HG03457 (cell line): ENCODE data around the gene CANX.

ENCODE experiments used
- ATAC-seq: cut with Tn5 transposase; IDR thresholded peaks from one replicate; pipeline ENCODE4 v1.9.1; 2021; ENCODE audit warnings: moderate number of reproducible peaks; ENCODE audit not compliant: unreplicated experiment

The CANX gene

DNA sequence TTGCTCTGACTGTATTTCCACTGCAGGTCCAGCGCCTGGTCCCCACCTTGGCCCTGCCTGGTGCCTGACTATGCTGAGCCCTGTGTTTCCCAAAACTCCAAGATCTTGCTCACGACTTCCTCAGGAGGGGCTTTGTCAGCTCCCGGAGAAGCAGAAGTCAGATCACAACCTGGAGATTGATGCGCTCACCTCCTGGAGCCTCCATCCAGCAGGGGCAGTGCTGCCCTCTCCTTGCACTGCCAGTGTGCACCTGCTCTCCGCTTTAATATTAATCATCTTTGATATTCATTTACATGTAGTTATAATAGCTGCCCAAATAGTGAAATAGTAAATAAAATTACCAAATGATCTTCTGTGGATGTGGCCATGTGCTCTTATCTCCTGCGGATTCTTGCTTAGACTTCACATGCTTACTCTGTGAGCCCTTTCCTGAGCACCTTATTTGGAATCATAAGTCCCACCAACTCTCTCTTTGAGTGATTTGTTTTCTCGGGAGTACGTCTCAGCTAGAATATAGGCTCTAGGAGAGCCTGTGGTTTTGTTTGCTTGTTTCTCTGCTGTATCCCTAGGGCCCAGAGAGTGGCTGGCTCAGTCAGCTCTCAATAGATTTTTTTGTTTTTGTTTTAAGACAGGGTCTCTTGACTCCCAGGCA lies 51.2 kb downstream of the CANX start:
- no peak for ATAC-seq

DNA sequence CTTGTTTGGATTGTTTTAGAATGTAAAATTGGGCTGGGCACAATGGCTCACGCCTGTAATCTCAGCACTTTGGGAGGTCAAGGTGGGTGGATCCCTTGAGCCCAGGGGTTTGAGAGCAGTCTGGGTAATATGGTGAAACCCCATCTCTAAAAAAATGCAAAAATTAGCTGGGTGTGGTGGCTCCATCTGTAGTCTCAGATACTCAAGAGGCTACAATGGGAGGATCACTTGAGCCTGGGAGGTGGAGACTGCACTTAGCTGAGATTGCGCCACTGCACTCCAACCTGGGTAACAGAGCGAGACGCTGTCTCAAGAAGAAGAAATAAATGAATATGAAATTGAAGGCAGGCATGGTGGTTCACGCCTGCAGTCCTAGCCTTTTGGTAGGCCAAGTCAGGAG lies 55.2 kb downstream of the CANX start:
- no peak for ATAC-seq

DNA sequence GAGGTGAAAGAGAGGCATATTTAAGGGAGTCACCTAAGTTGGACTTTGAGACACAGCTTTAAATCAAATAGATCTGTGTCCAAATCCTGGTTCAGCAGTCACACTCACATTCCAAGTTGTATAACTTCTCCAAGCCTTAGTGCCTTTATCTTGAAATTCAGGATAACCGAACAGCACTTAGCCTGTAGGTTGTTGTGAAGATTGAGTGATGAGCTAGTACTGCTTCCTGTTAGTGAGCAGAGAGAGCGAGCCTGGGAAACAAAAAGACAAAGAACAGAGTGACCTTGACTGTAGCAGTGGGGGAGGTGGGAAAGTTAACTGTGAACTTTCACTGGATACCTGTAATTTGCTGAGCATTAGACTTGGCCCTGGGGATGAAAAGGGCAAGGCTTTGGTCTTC lies 56.3 kb downstream of the CANX start:
- ATAC-seq, result no peak

DNA sequence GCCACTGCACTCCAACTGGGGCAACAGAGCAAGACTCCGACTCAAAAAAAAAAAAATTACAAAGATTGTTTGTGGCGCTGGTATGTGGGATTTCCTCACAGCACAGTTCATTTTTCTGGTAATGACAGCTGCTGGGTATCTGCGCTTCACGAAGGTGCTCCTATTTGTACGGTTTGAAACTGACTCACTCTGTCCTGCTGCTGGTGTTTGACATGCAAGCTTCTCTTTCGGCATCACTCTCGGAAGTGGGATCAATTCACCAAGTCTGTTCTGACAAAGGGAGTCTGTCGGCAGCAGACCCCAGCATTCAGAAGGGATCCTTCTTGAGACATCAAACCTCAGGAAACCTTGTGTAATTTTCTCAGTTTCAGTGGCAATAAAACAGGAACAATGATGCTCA lies 60.2 kb downstream of the CANX start:
- ATAC-seq, result no peak

DNA sequence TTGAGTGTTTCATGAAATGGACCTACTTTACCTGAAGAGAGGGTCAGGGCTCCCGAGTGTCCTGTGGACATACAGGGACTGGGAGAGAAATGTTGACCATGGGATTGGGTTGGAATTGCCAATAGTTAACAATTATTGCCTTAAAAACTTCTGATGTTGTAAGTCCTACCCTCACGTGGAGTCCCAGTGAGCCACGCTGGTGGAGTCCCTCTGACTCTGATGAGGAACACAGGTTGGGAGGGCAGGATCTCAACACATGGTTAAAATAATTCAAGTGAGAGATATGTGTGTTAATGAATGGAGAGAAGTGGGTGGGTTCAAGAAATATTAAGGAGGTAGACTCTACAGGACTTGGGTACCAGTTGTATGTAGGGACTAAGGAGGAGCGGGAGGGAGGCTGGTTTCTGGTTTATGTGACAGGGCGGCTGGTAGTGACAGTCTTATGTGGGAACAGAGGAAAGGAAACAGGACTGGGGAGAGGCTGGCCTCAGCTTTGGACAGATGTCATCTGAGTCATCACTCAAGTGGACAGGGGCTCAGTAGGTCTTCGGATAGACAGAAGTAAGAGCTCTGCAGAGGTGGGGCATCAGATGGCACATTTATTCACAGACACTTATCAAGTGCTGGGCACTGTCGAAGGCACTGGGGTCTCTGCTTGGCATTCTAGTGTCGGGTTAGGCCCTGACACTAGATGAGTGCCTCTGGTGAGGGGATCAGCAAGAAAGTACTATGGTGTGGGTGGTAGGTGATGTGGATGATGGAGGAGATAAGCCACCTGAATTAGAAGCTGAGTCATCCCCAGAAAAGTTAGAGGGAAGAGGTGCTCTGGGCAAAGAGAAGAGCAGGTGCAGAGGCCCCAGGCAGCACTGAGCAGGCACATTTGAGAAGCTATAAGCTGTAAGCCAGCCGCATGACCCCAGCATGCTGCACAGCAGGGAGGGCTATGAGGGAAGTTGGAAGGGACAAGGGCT lies 61.1 kb downstream of the CANX start:
- ATAC-seq, result no peak

DNA sequence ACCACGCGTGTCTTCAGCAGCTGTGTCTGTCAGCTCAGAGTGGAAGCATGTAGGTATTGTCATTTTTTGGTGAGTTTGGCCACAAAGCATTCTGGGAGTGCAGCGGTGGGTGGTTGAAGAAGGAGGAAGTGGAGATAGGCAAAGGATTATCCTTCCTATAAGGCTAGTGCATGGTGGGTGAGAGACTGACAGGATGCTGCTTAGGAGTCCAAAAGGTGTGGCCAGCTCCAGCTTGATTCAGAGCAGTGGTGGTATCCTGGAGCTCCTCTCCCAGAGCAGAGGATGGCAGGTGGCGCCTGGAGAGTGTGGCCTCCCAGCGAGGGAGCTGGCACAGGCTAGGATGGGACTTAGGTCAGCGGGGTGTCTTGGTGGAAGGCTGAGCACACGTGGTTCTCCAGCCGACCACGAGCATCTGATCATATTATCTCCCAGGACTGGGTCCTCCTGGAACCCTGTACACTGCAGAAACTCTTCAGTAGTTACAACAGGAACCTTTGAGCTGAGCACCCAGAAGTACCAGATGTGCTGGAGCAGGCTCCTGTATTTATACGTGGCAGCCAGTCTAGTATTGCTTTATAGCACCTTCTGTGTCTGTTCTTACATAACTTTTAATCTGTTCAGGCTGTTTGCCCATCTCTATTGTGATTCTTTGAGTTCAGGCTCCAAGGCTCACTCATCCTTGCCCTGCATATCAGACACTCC lies 63.5 kb downstream of the CANX start:
- no peak for ATAC-seq

DNA sequence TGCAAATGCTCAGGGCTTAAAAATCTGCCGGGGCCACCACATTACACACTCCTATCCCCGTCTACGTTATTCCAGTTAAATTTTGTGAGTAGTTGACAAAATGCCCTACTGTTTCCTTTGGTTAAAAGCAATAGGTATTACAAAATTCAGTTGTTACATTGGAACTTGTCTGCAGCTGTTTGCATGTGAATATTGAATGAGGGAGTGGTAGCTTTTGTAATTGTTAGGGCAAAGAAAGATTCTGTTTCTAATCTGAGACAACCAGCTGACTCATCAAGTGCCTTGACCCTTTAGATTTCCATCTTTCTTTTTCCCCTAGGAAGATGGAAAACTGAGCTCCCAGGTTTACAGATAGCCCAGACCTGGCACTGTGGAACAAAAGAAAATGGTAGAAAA lies 64.0 kb downstream of the CANX start:
- no peak for ATAC-seq

DNA sequence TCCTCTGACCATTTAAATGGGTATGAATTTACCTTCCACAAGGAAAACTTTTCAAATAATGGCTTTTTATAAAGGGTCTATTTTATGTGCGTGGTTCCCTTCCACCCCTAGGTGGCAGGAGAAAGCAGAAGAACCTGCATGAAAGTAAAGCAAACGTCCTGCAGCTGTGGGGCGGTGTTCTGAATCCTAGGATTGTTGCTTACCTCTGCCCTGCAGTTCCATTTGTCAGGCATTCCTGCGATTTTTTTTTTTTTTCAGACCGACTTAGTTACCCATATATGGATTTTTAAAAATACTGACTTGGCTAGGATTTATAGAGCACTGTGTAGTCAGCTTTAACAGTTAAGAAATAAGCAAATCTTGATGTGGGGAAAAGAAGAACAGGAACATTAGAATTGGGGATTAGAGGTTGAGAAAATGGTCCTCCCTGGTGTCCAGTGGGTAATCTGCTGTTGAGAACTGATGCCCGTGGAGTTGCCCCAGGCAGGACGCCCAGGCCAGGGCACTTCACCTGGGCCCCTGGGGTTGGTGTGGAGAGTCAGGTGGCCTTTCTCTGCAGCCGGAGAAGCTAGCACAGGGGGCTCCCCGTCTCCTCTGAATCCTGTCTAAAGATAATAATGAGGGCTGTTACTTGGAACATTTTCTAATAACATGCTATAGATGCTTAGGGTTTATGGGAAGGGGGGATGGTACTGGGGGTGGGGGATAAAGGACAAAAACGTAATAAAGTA lies 64.6 kb downstream of the CANX start:
- no peak for ATAC-seq

DNA sequence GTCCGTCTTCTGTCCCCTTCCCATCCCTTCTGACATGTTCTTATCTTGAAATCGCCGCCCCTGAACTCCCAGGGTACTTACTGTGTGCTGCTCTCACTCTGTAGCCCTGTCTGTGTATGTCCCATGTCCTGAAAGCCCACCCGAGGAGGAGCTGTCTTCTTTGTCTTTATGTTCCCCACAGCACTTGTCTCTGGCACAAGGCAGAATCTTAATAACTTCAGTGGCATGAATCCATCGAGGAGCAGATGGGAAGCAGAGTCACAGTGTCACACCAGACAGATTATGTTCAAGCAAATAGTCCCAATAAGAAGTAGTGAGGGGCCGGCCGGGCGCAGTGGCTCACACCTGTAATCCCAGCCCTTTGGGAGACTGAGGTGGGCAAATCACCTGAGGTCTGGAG lies 65.3 kb downstream of the CANX start:
- ATAC-seq, result no peak

DNA sequence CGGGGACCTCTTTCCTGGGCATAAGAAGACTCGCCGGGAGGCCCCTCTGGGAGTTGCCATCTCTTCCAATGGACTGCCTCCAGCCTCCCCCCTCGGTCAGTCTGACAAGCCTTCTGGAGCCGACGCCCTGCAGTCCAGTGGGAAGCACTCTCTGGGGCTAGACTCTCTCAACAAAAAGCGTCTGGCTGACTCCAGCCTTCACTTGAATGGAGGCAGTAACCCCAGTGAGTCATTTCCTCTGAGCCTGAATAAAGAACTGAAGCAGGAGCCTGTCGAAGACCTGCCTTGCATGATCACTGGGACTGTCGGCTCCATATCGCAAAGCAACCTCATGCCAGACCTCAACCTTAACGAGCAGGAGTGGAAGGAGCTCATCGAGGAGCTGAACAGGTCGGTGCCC lies 66.6 kb downstream of the CANX start:
- no peak for ATAC-seq

DNA sequence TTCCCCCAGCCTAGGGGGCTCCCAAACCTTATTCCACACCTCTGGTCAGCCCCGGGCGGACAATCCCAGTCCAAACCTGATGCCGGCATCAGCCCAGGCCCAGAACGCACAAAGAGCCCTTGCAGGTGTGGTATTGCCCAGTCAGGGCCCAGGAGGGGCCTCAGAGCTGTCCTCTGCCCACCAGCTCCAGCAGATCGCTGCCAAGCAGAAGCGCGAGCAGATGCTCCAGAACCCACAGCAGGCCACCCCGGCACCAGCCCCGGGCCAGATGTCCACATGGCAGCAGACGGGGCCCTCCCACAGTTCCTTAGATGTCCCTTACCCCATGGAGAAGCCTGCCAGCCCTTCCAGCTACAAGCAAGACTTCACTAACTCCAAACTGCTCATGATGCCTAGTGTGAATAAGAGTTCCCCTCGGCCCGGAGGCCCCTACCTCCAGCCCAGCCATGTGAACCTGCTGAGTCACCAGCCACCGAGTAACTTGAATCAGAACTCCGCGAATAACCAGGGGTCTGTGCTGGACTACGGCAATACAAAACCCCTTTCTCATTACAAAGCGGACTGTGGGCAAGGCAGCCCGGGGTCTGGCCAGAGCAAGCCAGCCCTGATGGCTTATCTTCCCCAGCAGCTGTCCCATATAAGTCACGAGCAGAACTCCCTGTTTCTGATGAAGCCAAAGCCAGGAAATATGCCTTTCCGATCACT lies 67.4 kb downstream of the CANX start:
- ATAC-seq, result no peak

DNA sequence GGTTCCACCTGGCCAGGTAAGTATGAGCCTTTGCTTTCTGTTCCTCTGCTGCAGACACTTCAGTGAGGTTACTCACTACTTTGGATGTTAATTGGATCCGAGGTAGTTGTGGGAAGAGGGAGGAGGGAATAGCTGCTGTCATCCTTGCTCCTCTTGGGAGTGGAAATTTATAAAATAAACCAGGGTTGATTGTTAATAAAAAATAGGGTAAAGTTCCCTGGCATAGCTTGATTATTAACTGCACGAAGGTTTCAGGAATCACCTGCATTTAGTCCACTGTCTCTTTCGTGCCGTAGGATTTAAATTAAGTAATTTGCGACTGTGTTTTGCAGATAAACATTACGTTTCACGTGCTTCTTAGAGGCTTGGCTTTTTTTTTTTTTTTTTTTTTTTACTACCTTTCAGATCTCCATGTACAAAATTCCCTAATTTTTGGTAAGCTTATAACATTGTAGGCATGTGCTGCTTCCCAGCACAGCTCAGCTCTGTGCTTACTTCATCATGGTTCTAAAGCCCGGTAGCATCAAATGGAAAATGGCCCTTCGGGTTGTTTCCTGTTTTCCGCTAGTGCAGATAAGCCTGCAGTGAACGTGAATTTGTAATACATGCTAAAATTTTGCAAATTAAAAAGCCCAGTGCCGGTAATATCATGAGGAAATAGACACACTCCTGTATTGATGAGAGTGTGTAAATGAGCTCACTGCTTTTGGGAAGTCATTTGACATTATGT lies 68.1 kb downstream of the CANX start:
- ATAC-seq, result no peak

DNA sequence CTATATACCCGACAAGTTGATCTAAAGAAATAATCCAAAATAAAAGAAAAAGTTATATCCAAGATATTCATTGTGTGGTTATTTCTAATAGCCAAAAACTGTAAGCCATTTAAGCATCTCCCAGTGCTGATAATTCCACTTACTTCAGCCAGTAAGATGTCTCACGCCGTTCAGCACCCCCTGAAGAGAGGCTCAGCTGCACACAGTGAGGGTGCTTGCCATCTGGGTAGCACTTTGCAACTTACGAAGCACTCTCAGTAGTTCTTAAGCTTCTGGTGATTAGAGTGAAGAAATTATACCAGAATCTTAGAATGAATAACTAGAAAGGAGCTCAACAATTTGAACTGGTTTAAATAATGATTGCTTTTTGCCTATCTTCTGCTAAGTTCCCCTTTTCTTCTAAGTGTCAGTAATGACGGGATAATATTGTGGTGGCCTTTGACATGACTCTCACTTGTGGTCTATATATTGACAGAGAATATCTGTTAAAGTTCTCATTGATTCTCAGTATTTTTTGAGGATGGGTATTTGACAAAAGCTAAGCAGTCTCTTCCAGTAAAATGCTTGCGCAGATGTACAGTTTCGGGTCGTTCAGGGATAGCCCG lies 68.8 kb downstream of the CANX start:
- ATAC-seq, result no peak

DNA sequence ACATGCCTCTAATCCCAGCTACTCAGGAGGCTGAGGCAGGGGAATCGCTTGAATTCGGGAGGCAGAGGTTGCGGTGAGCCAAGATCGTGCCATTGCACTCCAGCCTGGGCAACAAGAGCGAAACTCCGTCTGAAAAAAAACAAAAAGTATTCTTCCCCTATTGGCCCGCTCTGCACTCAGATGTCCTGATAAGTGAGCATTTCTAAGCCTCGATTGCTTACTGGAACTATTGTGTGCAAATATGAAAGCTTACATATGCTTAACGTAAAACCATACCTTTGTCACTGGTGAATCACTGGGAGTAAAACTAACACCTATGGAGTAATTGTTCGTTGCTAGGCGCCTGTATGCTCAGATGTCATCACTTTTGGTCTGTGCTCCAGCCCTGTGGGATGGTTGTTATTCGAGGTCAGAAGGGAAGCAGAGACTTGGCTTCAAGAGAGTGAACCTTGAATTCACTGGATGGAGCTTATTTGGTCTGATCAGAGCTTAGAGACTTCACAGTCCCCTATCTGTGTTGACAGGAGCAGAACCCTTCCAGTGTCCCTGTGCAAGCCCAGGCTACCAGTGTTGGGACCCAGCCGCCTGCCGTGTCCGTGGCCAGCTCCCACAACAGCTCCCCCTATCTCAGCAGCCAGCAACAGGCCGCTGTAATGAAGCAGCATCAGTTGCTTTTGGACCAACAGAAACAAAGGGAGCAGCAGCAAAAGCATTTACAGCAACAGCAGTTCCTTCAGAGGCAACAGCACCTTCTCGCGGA lies 69.7 kb downstream of the CANX start:
- ATAC-seq, result no peak

DNA sequence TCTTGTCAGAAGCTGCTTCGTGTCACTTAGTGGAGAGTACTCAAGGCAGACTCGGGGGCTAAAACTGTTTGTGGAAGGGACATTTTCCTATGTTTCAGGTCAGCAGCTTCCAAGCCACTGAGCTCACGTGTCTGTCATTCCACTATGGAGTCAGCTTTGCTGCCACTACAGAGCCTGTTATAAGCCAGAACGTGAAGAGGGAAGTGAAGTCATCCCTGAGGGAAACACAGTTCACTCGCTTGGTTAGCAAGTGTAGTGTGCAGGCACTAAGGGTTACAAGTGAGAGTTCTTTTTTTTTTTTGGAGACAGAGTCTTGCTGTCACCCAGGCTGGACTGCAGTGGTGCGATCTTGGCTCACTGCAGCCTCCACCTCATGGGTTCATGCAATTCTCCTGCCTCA lies 70.5 kb downstream of the CANX start:
- ATAC-seq, result no peak

DNA sequence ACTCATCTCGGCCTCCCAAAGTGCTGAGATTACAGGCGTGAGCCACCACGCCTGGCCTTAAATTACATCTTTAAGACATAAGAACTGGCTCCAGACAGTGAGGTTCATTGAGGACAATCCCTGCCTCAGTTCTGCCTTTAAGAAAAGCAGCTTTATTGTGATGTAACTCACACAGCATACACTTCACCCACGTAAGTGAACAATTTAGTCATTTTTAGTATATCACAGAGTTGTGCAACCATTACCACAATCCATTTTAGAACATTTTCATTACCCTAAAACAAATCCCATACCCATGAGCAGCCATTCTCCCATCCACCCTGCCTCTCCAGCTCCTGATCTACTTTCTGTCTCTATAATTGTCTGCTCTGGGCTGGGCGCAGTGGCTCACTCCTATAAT lies 71.0 kb downstream of the CANX start:
- no peak for ATAC-seq

DNA sequence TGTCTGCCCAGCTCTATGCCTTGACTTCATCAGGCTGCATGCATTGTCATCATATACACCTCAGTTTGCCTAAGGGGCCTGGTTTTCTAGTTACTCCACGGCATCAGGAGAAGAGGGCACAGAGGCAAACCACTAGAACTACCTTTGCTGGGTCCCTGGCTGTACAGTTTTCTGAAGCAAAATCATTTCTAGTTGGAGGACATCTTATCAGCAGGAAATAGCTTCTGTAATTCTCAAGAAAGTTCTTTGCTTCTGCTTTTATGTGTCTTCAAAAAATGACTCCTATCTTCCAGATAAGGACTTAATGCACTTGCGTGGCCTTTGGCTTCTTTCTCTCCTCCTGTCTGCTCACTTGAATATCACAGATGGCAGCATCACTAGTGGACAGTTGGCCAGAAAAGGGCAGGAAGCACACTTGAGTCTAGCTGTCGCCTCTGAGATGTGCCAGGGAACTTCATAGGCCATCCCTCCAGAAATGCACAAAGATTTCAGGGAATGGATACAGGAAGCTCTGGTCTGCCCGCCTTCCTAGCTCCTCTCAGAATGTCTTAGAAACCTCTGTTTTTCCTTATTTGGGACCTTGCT lies 72.6 kb downstream of the CANX start:
- no peak for ATAC-seq

DNA sequence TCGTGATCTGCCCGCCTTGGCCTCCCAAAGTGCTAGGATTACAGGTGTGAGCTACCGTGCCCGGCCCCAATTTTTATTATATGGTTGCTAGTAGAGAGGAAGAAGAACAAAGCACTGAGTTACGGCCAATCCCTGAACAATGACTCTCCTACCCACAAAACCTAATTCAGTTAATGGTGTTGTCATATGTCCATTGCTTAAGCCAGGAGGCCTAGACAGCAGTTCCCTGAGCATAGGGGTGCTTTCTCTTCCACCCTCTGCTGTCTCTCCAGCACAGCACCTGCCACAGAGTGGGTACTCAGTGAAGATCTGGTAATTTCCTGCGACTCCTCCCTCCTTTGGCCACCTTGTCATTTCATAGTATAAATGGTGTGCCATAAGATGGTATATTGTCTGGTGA lies 73.6 kb downstream of the CANX start:
- ATAC-seq, result no peak
